ENCODE results near the gene LHFPL3.

DNA sequence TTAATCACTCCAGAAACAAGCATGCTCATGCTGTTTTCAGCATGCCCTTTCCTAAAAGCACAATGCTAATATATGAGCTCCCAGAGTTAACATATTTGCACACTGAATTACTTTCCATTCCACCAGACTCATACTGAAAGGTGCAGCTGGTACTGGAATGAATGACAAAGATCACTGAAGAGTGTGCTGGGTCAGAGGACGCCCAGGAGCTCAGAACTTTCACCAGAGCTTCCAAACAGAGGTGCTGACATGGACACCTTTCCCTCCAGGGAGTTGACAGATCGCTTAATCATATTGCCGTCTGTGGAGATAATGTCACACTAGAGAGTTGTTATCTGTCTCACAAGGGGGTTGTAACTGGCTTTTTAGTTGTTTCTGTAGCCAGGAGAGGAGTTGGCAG, 292.9 kb downstream of the LHFPL3 start:
- TF ChIP-seq, protein P1, sequence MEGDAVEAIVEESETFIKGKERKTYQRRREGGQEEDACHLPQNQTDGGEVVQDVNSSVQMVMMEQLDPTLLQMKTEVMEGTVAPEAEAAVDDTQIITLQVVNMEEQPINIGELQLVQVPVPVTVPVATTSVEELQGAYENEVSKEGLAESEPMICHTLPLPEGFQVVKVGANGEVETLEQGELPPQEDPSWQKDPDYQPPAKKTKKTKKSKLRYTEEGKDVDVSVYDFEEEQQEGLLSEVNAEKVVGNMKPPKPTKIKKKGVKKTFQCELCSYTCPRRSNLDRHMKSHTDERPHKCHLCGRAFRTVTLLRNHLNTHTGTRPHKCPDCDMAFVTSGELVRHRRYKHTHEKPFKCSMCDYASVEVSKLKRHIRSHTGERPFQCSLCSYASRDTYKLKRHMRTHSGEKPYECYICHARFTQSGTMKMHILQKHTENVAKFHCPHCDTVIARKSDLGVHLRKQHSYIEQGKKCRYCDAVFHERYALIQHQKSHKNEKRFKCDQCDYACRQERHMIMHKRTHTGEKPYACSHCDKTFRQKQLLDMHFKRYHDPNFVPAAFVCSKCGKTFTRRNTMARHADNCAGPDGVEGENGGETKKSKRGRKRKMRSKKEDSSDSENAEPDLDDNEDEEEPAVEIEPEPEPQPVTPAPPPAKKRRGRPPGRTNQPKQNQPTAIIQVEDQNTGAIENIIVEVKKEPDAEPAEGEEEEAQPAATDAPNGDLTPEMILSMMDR (IDR thresholded peaks at IDR 0.05; ENCODE audit: low read length), result no peak
- TF ChIP-seq EZH2 (optimal IDR thresholded peaks at IDR 0.05; ENCODE audit: low read depth, low read length), result no peak
